K562 (cell line): ENCODE data around the gene IFI30. TPM values are rescaled to one million over a fixed set of nuclear protein-coding genes. Genes with fewer than 3 reads are reported as not detected.

Experiments
- ATF2 ChIP-seq: sonication (generic); formaldehyde crosslinking; IDR thresholded peaks from 2 replicates; pipeline ENCODE4 v1.8.1; 2022; ENCODE audit warnings: missing genetic modification reagents
- BCL6 ChIP-seq: fragments of 250-450 bp; sonication (Bioruptor Pico); IDR thresholded peaks from 2 replicates; pipeline ENCODE4 v1.4.0; 2020
- CHD1 ChIP-seq: fragments of 200-600 bp; sonication (generic); IDR thresholded peaks from one replicate; pipeline ENCODE4 v1.6.1; 2012; ENCODE audit warnings: mild to moderate bottlenecking, moderate library complexity, low read length, inconsistent platforms
- EHMT2 ChIP-seq: fragments of 450-650 bp; IDR thresholded peaks from 2 replicates; pipeline ENCODE4 v1.6.1; 2018; ENCODE audit warnings: antibody characterized with exemption
- ELF4 ChIP-seq: fragments of 450-650 bp; formaldehyde crosslinking; IDR thresholded peaks from 2 replicates; pipeline ENCODE4 v1.4.0; 2022; ENCODE audit warnings: missing genetic modification characterization
- HDAC2 ChIP-seq: fragments of 450-650 bp; IDR thresholded peaks from 2 replicates; pipeline ENCODE4 v1.6.1; 2016; ENCODE audit warnings: mild to moderate bottlenecking
- ID3 ChIP-seq, 2 experiments: fragments of 250-450 bp in 1 of 2; fragments of 450-650 bp in 1 of 2; sonication (Bioruptor Pico) in 1 of 2; IDR thresholded peaks; 2 replicates each; pipeline versions ENCODE4 v1.6.1 to v1.8.0; 2016 to 2021; ENCODE audit warnings: mild to moderate bottlenecking in 2 of 2, moderate library complexity in 2 of 2, missing compliant biosample characterization in 1 of 2, missing genetic modification characterization in 1 of 2
- MCM2 ChIP-seq: fragments of 450-650 bp; IDR thresholded peaks from 2 replicates; pipeline ENCODE4 v1.6.1; 2017; ENCODE audit warnings: low read depth, mild to moderate bottlenecking
- NCOA2 ChIP-seq, 2 experiments: fragments of 450-650 bp; IDR thresholded peaks; 2 replicates each; pipeline ENCODE4 v1.6.1; 2018; ENCODE audit warnings: mild to moderate bottlenecking in 2 of 2, moderate library complexity in 1 of 2; ENCODE audit not compliant: partially characterized antibody in 2 of 2
- NUFIP1 ChIP-seq: fragments of 450-650 bp; IDR thresholded peaks from 2 replicates; pipeline ENCODE4 v1.6.1; 2018; ENCODE audit not compliant: partially characterized antibody
- PHTF2 ChIP-seq: fragments of 250-450 bp; sonication (Bioruptor Pico); IDR thresholded peaks from 2 replicates; pipeline ENCODE4 v1.5.0; 2021; ENCODE audit warnings: mild to moderate bottlenecking
- SMARCB1 ChIP-seq: IDR thresholded peaks from 2 replicates; pipeline ENCODE4 v1.6.1; 2011; ENCODE audit warnings: improper control_type of control experiment, low read depth; ENCODE audit not compliant: insufficient read length
- TCFL5 ChIP-seq: fragments of 250-450 bp; sonication (Bioruptor Pico); conservative IDR thresholded peaks from 2 replicates; pipeline ENCODE4 v1.6.1; 2021; ENCODE audit warnings: mild to moderate bottlenecking, moderate library complexity, matching md5 sums
- TRIM28 ChIP-seq: fragments of 450-650 bp; IDR thresholded peaks from 2 replicates; pipeline ENCODE4 v1.6.1; 2017
- TSC22D4 ChIP-seq: fragments of 450-650 bp; IDR thresholded peaks from 2 replicates; pipeline ENCODE4 v1.6.1; 2016; ENCODE audit warnings: missing genetic modification characterization, missing biosample characterization, control low read depth
- ZNF766 ChIP-seq: fragments of 200-800 bp; sonication (Bioruptor generic); conservative IDR thresholded peaks from 2 replicates; pipeline ENCODE4 v1.6.1; 2016; ENCODE audit warnings: missing genetic modification characterization, missing compliant biosample characterization
- polyA plus RNA-seq, 8 experiments: library from polyadenylated mRNA; depleted of rRNA in 4 of 8; stranded (reverse) in 5 of 8; unstranded in 3 of 8; fragments of >200 nt; fragmentation: Nextera tagmentation in 2 of 8; fragmentation: Illumina TruSeq in 1 of 8; extraction: Ambion mirVana in 2 of 8; extraction: Trizol in 1 of 8; gene quantifications; 2 replicates each; pipeline versions ENCODE4 v1.2.1 to v1.2.3, GENCODE V29; 2011 to 2014; ENCODE audit warnings: inconsistent platforms in 1 of 8, missing spikeins in 1 of 8
- total RNA-seq, 7 experiments: library from RNA; depleted of rRNA in 6 of 7; stranded (reverse); fragments of >200 nt in 6 of 7; fragmentation: Illumina TruSeq in 2 of 7; extraction: Trizol in 2 of 7; gene quantifications; 2 replicates each; pipeline versions ENCODE4 v1.2.1 to v1.2.3, GENCODE V29; 2011 to 2021; ENCODE audit warnings: low replicate concordance in 1 of 7
- TF ChIP-seq, protein P1 (sequence below), 2 experiments: fragments of 150-350 bp in 1 of 2; IDR thresholded peaks; 2 replicates each; pipeline ENCODE4 v1.6.1; 2012 to 2016; ENCODE audit warnings: low read depth in 2 of 2, low read length in 2 of 2, mild to moderate bottlenecking in 1 of 2, moderate library complexity in 1 of 2
- TF ChIP-seq, protein P2 (sequence below): fragments of 250-450 bp; sonication (Bioruptor Pico); IDR thresholded peaks from 2 replicates; pipeline ENCODE4 v1.9.0; 2021; ENCODE audit warnings: mild to moderate bottlenecking, inconsistent platforms

The IFI30 gene
- total and polyA plus RNA-seq, 9 of the 15 experiments (the other 6 are each of a cell fraction or from before 2014, with no cell fraction given), result 63.7 to 430 (median 109) TPM

GRCh38 chr19:18156841-18157464 is 16.7 kb upstream of the IFI30 start (continued):
- TF ChIP-seq, protein P1, sequence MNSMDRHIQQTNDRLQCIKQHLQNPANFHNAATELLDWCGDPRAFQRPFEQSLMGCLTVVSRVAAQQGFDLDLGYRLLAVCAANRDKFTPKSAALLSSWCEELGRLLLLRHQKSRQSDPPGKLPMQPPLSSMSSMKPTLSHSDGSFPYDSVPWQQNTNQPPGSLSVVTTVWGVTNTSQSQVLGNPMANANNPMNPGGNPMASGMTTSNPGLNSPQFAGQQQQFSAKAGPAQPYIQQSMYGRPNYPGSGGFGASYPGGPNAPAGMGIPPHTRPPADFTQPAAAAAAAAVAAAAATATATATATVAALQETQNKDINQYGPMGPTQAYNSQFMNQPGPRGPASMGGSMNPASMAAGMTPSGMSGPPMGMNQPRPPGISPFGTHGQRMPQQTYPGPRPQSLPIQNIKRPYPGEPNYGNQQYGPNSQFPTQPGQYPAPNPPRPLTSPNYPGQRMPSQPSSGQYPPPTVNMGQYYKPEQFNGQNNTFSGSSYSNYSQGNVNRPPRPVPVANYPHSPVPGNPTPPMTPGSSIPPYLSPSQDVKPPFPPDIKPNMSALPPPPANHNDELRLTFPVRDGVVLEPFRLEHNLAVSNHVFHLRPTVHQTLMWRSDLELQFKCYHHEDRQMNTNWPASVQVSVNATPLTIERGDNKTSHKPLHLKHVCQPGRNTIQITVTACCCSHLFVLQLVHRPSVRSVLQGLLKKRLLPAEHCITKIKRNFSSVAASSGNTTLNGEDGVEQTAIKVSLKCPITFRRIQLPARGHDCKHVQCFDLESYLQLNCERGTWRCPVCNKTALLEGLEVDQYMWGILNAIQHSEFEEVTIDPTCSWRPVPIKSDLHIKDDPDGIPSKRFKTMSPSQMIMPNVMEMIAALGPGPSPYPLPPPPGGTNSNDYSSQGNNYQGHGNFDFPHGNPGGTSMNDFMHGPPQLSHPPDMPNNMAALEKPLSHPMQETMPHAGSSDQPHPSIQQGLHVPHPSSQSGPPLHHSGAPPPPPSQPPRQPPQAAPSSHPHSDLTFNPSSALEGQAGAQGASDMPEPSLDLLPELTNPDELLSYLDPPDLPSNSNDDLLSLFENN (IDR thresholded peaks at IDR 0.05; ENCODE audit: low read depth in 2 of 2, low read length in 2 of 2), result peak in 1 of 2 experiments; percentile 59; a peak in 1 of 4 replicates
- TF ChIP-seq ZNF766 (CRISPR knock-in tag), result 0 out of 2 replicates have a peak, but pooled peaks have one; percentile 70
- no peak for TF ChIP-seq NUFIP1
- TF ChIP-seq, protein P2, sequence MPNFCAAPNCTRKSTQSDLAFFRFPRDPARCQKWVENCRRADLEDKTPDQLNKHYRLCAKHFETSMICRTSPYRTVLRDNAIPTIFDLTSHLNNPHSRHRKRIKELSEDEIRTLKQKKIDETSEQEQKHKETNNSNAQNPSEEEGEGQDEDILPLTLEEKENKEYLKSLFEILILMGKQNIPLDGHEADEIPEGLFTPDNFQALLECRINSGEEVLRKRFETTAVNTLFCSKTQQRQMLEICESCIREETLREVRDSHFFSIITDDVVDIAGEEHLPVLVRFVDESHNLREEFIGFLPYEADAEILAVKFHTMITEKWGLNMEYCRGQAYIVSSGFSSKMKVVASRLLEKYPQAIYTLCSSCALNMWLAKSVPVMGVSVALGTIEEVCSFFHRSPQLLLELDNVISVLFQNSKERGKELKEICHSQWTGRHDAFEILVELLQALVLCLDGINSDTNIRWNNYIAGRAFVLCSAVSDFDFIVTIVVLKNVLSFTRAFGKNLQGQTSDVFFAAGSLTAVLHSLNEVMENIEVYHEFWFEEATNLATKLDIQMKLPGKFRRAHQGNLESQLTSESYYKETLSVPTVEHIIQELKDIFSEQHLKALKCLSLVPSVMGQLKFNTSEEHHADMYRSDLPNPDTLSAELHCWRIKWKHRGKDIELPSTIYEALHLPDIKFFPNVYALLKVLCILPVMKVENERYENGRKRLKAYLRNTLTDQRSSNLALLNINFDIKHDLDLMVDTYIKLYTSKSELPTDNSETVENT, result no peak
- no peak for TF ChIP-seq NCOA2 (IDR thresholded peaks at IDR 0.05; ENCODE audit: partially characterized antibody in 2 of 2)
- TF ChIP-seq TCFL5 (CRISPR knock-in tag), result no peak
- no peak for TF ChIP-seq SMARCB1
- no peak for TF ChIP-seq MCM2
- TF ChIP-seq ATF2, result no peak
- TF ChIP-seq BCL6 (CRISPR knock-in tag), result no peak
- no peak; the same call in 1 of the 2 replicates for TF ChIP-seq HDAC2
- peak; percentile 12 for TF ChIP-seq CHD1
- no peak for TF ChIP-seq ID3 (CRISPR knock-in tag; IDR thresholded peaks at IDR 0.05)
- TF ChIP-seq ID3 (tag; IDR thresholded peaks at IDR 0.05), result no peak
- TF ChIP-seq PHTF2 (CRISPR knock-in tag), result no peak
- TF ChIP-seq EHMT2, result no peak
- TF ChIP-seq TRIM28, result no peak
- TF ChIP-seq TSC22D4 (tag), result no peak
- TF ChIP-seq ELF4 (CRISPR knock-in tag), result no peak
